ENCODE measurements around the gene SEC14L2.

Gene SEC14L2

GRCh38 chr22:30416837-30417236 lies 20.0 kb downstream of the SEC14L2 start:
- Histone ChIP-seq H3K27ac (ENCODE audit: extremely low read depth, low read depth, low read length) (no peak overlapping the region), H3K9me3 (ENCODE audit: control insufficient read depth, insufficient read depth, low read depth, low read length) (no peaks in the 10 kb centered on the region), H3K36me3 (ENCODE audit: control insufficient read depth in 2 of 2, insufficient read depth in 1 of 2, low read length in 2 of 2) (peaks cover 5 to 83% of the 10 kb centered on the region in 2 experiments; a peak in 2 of 3 replicates), H3K4me3 (ENCODE audit: low read depth, low read length) (no peak overlapping the region), H3K4me1 (ENCODE audit: control insufficient read depth, insufficient read depth, low read length) (peaks cover 9% of the 10 kb centered on the region)
- ChIA-PET CTCF (interaction anchor here (0.6 kb wide), 1 partner anchor 26 kb away, joined by 3 read pairs; no protein-coding TSS in a partner anchor), POLR2A (interaction anchor here (1.0 kb wide), 1 partner anchor 8 kb away, joined by 3 read pairs; the partner anchor contains the start of gene MTFP1)
- no peak for TF ChIP-seq CTCF (tag by site-specific recombination; IDR thresholded peaks at IDR 0.05)
- no peak for TF ChIP-seq KLF10 (tag by site-specific recombination; IDR thresholded peaks at IDR 0.05)

GRCh38 chr22:30420347-30421125 lies 23.7 kb downstream of the SEC14L2 start:
- ChIA-PET CTCF (interaction anchor here (0.8 to 1.0 kb wide), 2 partner anchors 133 to 145 kb away, joined by 4 read pairs; no protein-coding TSS in a partner anchor), POLR2A (interaction anchor here (4.7 to 6.0 kb wide), 2 partner anchors 9 to 24 kb away, joined by 78 to 86 read pairs; partner anchors contain the start of gene SEC14L2)
- Histone ChIP-seq H3K36me3 (ENCODE audit: control insufficient read depth in 2 of 2, insufficient read depth in 1 of 2, low read length in 2 of 2) (peaks cover 0 to 50% of the 10 kb centered on the region in 2 experiments; a peak in 1 of 3 replicates), H3K4me1 (ENCODE audit: control insufficient read depth, insufficient read depth, low read length) (peaks cover 25% of the 10 kb centered on the region), H3K9me3 (ENCODE audit: control insufficient read depth, insufficient read depth, low read depth, low read length) (no peaks in the 10 kb centered on the region), H3K4me3 (ENCODE audit: low read depth, low read length) (no peak overlapping the region), H3K27ac (ENCODE audit: extremely low read depth, low read depth, low read length) (no peak overlapping the region)
- 0 out of 2 replicates have a peak, but pooled peaks have one; percentile 12 for TF ChIP-seq PRDM1 (tag by site-specific recombination; IDR thresholded peaks at IDR 0.05)
- no peak for TF ChIP-seq ZNF585B (tag by site-specific recombination; IDR thresholded peaks at IDR 0.05)
- TF ChIP-seq ZBTB21 (tag by site-specific recombination; IDR thresholded peaks at IDR 0.05) = no peak
- no peak for TF ChIP-seq ZBTB8A (tag by site-specific recombination; IDR thresholded peaks at IDR 0.05)
- TF ChIP-seq CTCF (tag by site-specific recombination; IDR thresholded peaks at IDR 0.05) = no peak
- no peak for TF ChIP-seq ZNF121 (tag by site-specific recombination; IDR thresholded peaks at IDR 0.05)
- TF ChIP-seq HIC1 (tag by site-specific recombination; IDR thresholded peaks at IDR 0.05) = no peak
- TF ChIP-seq ZNF529 (tag by site-specific recombination; IDR thresholded peaks at IDR 0.05; ENCODE audit: insufficient replicate concordance) = no peak
- no peak for TF ChIP-seq ZBTB10 (tag by site-specific recombination; IDR thresholded peaks at IDR 0.05)
- TF ChIP-seq ZNF830 (tag by site-specific recombination; IDR thresholded peaks at IDR 0.05; ENCODE audit: low read depth) = no peak
- no peak for TF ChIP-seq ZNF610 (tag by site-specific recombination; IDR thresholded peaks at IDR 0.05; ENCODE audit: borderline replicate concordance)
- TF ChIP-seq FEZF1 (tag by site-specific recombination; IDR thresholded peaks at IDR 0.05) = peak; percentile 24; the same call in 1 of the 2 replicates
- TF ChIP-seq AEBP2 (tag by site-specific recombination; IDR thresholded peaks at IDR 0.05; ENCODE audit: borderline replicate concordance) = no peak
- TF ChIP-seq ZFHX2 (tag by site-specific recombination; conservative IDR thresholded peaks at IDR 0.05) = no peak; the same call in 1 of the 2 replicates

Measured in HEK293 (cell line).